Natural killer cell (primary cell): ENCODE data around the gene PDE10A. TPM values are rescaled to one million over a fixed set of nuclear protein-coding genes. Genes with fewer than 3 reads are reported as not detected.

Experiments used
- ATAC-seq, 3 donors: fragments of 150-1000 bp in 2 of 3; fragments of 200-7000 bp in 1 of 3; cut with Tn5 transposase; 1 replicate in 1 of 3; 2 replicates in 2 of 3; pipeline ENCODE4 v1.10.0; 2021; ENCODE audit warnings: mild to moderate bottlenecking in 2 of 3, moderate library complexity in 2 of 3
- DNase-seq, 2 donors: peaks; one replicate each; pipeline versions ENCODE4 v3.0.0 to v3.0.0-alpha.2; 2013 to 2021; ENCODE audit warnings: mixed read lengths in 1 of 2
- H3K27ac ChIP-seq: one replicate; pipeline ENCODE4 v1.5.1; 2013; ENCODE audit warnings: mild to moderate bottlenecking, low read length
- H3K27me3 ChIP-seq: one replicate; pipeline ENCODE4 v1.6.1; 2013; ENCODE audit warnings: low read length; ENCODE audit not compliant: control insufficient read depth, insufficient read depth
- H3K36me3 ChIP-seq: one replicate; pipeline ENCODE4 v1.6.1; 2013; ENCODE audit warnings: low read length; ENCODE audit not compliant: control insufficient read depth, insufficient read depth
- H3K4me1 ChIP-seq: one replicate; pipeline ENCODE4 v1.6.1; 2013; ENCODE audit warnings: low read length; ENCODE audit not compliant: control insufficient read depth, insufficient read depth
- H3K4me3 ChIP-seq: one replicate; pipeline ENCODE4 v1.5.1; 2013; ENCODE audit warnings: low read length
- H3K9me3 ChIP-seq: one replicate; pipeline ENCODE4 v1.6.1; 2013; ENCODE audit warnings: low read length; ENCODE audit not compliant: control insufficient read depth, insufficient read depth
- H3K27ac Mint-ChIP-seq, 2 donors: one replicate each; pipeline ENCODE4 v1.8.0; 2022; ENCODE audit warnings: mild to moderate bottlenecking in 2 of 2, mixed read lengths in 2 of 2, moderate library complexity in 1 of 2
- H3K27me3 Mint-ChIP-seq, 2 donors: one replicate each; pipeline ENCODE4 v1.8.0; 2022; ENCODE audit warnings: low read depth in 2 of 2, mixed read lengths in 2 of 2
- H3K36me3 Mint-ChIP-seq: one replicate; pipeline ENCODE4 v1.8.0; 2022; ENCODE audit warnings: mixed read lengths
- H3K4me1 Mint-ChIP-seq, 2 donors: one replicate each; pipeline ENCODE4 v1.8.0; 2022; ENCODE audit warnings: mixed read lengths in 2 of 2
- H3K4me3 Mint-ChIP-seq: one replicate; pipeline ENCODE4 v1.8.0; 2022; ENCODE audit warnings: mild to moderate bottlenecking, moderate library complexity, mixed read lengths
- H3K9me3 Mint-ChIP-seq, 2 donors: one replicate each; pipeline ENCODE4 v1.8.0; 2022; ENCODE audit warnings: mixed read lengths in 2 of 2
- CTCF ChIP-seq: fragments of 200-600 bp; IDR thresholded peaks from one replicate; pipeline ENCODE4 v1.8.0; 2022; ENCODE audit warnings: antibody characterized with exemption
- WGBS: methylation state at CpG from one replicate; pipeline ENCODE4 v1.1.7; 2013; ENCODE audit warnings: missing lambda C conversion rate; ENCODE audit not compliant: insufficient coverage; 5-methylcytosine and 5-hydroxymethylcytosine counted together
- intact Hi-C: fragments of 100-400 bp; cut with micrococcal nuclease; formaldehyde crosslinking; loops from one replicate; pipeline ENCODE4 v1.14.2; 2022
- total RNA-seq, 4 donors: library from RNA; stranded (reverse); fragments of 120-200 nt in 1 of 4; gene quantifications; one replicate each; pipeline versions ENCODE4 v1.2.3 to v1.2.4, GENCODE V29; 2013 to 2022

Gene PDE10A
- total RNA-seq, 3 donors from 2014 or later (not counting 1 experiment from before 2014, with no cell fraction given) = not detected

DNA sequence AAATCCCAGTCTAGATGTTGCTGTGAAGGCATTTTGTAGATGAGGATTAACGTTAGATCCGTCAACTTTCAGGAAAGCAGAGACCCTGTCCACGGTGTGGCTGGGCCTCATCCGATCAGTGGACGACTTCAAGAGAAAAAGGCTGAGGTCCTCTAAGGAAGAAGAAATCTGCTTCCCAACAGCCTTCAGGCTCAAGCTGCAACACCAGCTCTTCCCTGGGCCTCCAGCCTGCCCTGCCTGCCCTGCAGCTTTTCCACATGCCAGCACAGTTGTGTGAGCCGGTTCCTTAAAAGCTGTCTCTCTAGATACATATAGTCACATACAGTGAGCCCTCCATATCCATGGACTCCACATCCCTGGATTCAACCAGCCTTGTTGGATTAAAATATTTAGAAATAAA, 14.1 kb upstream of the PDE10A start:
- H3K4me1 Mint-ChIP-seq = no peaks in the 10 kb centered on the region
- Histone ChIP-seq H3K36me3 (no peaks in the 10 kb centered on the region), H3K27me3 (no peaks in the 10 kb centered on the region), H3K4me3 (no peak overlapping the region), H3K9me3 (no peaks in the 10 kb centered on the region), H3K27ac (no peak overlapping the region), H3K4me1 (no peaks in the 10 kb centered on the region)
- H3K9me3 Mint-ChIP-seq = peaks cover 0 to 5% of the 10 kb centered on the region in 2 donors
- H3K36me3 Mint-ChIP-seq = no peaks in the 10 kb centered on the region
- H3K27ac Mint-ChIP-seq = no peak overlapping the region
- H3K27me3 Mint-ChIP-seq = no peaks in the 10 kb centered on the region
- DNase-seq (no peak), ATAC-seq (no peak)
- 97% methylated on average over 6 of the region's 6 CpGs for WGBS
- no peak for TF ChIP-seq CTCF
- intact Hi-C loops = no loop called here
- H3K4me3 Mint-ChIP-seq = no peak overlapping the region

- Mint-ChIP-seq H3K4me1 (no peaks in the 10 kb centered on the region), H3K9me3 (peaks cover 0 to 5% of the 10 kb centered on the region in 2 donors), H3K27me3 (peaks cover 0 to 3% of the 10 kb centered on the region in 2 donors), H3K27ac (no peak overlapping the region), H3K36me3 (no peaks in the 10 kb centered on the region), H3K4me3 (no peak overlapping the region)
- 88% methylated on average over 18 of the region's 18 CpGs for WGBS
- Histone ChIP-seq H3K27me3 (peaks cover 2% of the 10 kb centered on the region), H3K36me3 (no peaks in the 10 kb centered on the region), H3K9me3 (no peaks in the 10 kb centered on the region), H3K27ac (no peak overlapping the region), H3K4me3 (no peak overlapping the region), H3K4me1 (no peaks in the 10 kb centered on the region)
- ATAC-seq = no peak
- intact Hi-C loops = no loop called here
- no peak for DNase-seq
- TF ChIP-seq CTCF = no peak
These were observed 13.5 kb upstream of the PDE10A start for GRCh38 chr6:165676435-165677068.

- WGBS = no CpG with 5 or more reads among the region's 1 CpG
- H3K9me3 Mint-ChIP-seq = peaks cover 0 to 5% of the 10 kb centered on the region in 2 donors
- H3K4me3 Mint-ChIP-seq = no peak overlapping the region
- no peaks in the 10 kb centered on the region for H3K4me1 Mint-ChIP-seq
- no peak overlapping the region for H3K27ac ChIP-seq
- ATAC-seq (no peak), DNase-seq (no peak)
- no peaks in the 10 kb centered on the region for H3K9me3 ChIP-seq
- H3K27ac Mint-ChIP-seq = no peak overlapping the region
- no peaks in the 10 kb centered on the region for H3K4me1 ChIP-seq
- H3K27me3 ChIP-seq = peaks cover 3% of the 10 kb centered on the region
- H3K36me3 Mint-ChIP-seq = no peaks in the 10 kb centered on the region
- TF ChIP-seq CTCF = no peak
- peaks cover 2 to 7% of the 10 kb centered on the region in 2 donors for H3K27me3 Mint-ChIP-seq
- intact Hi-C loops = no loop called here
- no peaks in the 10 kb centered on the region for H3K36me3 ChIP-seq
- no peak overlapping the region for H3K4me3 ChIP-seq
These were observed 12.1 kb upstream of the PDE10A start for GRCh38 chr6:165675120-165675519.
